ENCODE measurements around the gene TNFAIP1.

DNA sequence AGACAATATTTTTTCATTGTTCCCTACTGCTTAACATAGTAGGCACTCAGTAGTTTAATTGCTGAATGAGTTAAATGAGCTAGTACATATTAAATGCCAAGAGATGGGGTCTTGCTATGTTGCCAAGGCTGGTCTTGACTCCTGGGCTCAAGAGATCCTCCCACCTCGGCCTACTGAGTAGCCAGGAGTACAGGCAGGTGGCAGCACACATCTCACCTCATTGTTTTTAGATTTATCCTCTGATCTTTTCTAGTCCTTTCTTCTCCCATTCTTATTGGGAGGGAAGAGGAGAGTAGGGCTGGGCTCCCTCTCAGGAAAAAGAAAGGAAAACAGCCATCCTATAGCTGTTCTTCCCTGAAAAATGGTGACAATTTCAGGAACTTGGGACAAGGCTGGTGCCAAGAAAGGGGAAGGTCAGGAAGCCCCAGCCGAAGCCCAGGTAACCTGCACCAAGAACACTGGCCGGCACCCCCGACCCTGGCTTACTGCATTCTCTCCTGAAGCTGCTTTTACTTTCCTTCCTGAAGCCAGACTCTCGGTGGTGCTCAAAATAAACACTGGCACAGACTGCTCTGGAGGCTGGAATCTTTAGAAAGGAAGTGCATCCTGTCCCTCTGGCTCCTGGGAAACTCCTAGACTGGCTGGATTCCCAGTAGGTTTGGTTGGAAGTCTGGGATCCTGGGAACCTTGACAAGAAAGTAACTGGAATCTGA, 2.7 kb downstream of the TNFAIP1 start:
- TF ChIP-seq, protein P1, sequence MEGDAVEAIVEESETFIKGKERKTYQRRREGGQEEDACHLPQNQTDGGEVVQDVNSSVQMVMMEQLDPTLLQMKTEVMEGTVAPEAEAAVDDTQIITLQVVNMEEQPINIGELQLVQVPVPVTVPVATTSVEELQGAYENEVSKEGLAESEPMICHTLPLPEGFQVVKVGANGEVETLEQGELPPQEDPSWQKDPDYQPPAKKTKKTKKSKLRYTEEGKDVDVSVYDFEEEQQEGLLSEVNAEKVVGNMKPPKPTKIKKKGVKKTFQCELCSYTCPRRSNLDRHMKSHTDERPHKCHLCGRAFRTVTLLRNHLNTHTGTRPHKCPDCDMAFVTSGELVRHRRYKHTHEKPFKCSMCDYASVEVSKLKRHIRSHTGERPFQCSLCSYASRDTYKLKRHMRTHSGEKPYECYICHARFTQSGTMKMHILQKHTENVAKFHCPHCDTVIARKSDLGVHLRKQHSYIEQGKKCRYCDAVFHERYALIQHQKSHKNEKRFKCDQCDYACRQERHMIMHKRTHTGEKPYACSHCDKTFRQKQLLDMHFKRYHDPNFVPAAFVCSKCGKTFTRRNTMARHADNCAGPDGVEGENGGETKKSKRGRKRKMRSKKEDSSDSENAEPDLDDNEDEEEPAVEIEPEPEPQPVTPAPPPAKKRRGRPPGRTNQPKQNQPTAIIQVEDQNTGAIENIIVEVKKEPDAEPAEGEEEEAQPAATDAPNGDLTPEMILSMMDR (conservative IDR thresholded peaks at IDR 0.05; ENCODE audit: low read depth, low read length): no peak
- TF ChIP-seq EZH2 (IDR thresholded peaks at IDR 0.05; ENCODE audit: low read length, unreplicated experiment): no peak

Measured in PC-3 (cell line).